AG04450 (cell line): ENCODE results near the gene RHOT1. TPM values are rescaled to one million over a fixed set of nuclear protein-coding genes. Genes with fewer than 3 reads are reported as not detected.

Experiments
- CTCF ChIA-PET: fragments of 300-600, 350-600 bp; formaldehyde crosslinking; extraction: SDS; loops from one replicate; lab custom pipeline; 2022; ENCODE audit warnings: antibody characterized with exemption, inconsistent platforms; lab: Charles Lee
- POLR2A ChIA-PET: fragments of 350-600 bp; formaldehyde crosslinking; extraction: SDS; loops from one replicate; lab custom pipeline; 2021; ENCODE audit warnings: antibody characterized with exemption, inconsistent platforms; lab: Yijun Ruan, JAX
- DNase-seq: peaks from one replicate; pipeline ENCODE4 v3.0.0-alpha.2; 2011; ENCODE audit warnings: low read depth, low spot score
- H3K27ac ChIP-seq: one replicate; pipeline ENCODE4 v1.5.1; 2012; ENCODE audit warnings: low read depth, low read length, control low read depth
- H3K27me3 ChIP-seq: one replicate; pipeline ENCODE4 v1.6.0; 2012; ENCODE audit warnings: low read length; ENCODE audit not compliant: control insufficient read depth, insufficient read depth
- H3K4me3 ChIP-seq: 2 replicates; pipeline ENCODE4 v1.5.1; 2011; ENCODE audit warnings: mild to moderate bottlenecking, low read depth, low read length, control low read depth
- H3K9me3 ChIP-seq: 2 replicates; pipeline ENCODE4 v1.5.1; 2012; ENCODE audit warnings: low read length; ENCODE audit not compliant: control insufficient read depth, insufficient read depth
- polyA plus RNA-seq: library from polyadenylated mRNA; depleted of rRNA; stranded (reverse); fragments of >200 nt; gene quantifications from 2 replicates; pipeline ENCODE4 v1.2.3, GENCODE V29; 2011
- TF ChIP-seq, protein P1 (sequence below): IDR thresholded peaks from 2 replicates; pipeline ENCODE4 v1.5.1; 2011; ENCODE audit warnings: low read depth, low read length, control low read depth, inconsistent platforms

Gene RHOT1
- polyA plus RNA-seq, 1 experiment: 59.0 TPM

DNA sequence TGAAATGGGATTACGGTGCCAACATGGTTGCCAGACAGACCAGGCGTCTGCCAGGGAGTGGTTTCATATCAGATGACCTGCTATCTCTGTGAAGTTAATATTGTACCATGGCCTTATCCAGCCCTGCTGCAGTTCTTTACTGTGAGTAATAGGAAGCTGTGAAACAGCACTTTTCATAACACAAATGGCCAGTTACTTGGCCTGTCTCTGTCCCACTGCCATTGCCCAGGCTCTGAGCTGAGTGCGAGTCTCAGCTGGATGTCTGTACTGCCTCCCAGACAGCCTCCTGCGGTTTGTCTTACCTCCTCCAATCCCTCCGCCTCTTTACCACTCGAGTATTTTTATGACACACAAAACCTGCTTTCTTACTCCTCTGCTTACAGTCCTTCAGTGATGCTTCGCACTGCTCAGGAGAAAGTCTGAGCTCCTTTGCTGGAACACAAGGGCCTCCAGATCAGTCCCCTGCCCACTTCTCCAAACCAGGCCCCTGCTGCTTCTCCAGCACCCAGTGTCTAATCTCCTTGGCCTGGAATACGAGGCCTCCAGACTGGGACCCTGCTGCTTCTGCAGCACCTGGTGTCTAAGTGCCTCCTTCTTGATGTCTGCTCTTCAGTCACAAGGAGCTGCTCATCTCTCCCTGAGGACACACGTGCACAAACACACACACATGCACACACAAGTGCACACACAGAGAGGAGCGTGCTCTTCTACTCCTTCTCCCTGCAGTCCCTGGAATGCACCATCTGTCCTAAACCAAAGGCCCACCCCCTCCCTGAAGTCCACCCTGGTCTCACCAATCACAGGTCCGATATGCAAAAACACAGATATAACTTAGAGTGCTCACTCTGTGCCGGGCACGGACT, 17.1 kb upstream of the RHOT1 start:
- H3K9me3 ChIP-seq: no peaks in the 10 kb centered on the region
- H3K27me3 ChIP-seq: no peaks in the 10 kb centered on the region
- ChIA-PET CTCF (interaction anchor here (1.0 to 1.5 kb wide), 2 partner anchors 13 to 16 kb away, joined by 3 to 5 read pairs; no protein-coding TSS in a partner anchor), POLR2A (no interaction called here)
- no peak overlapping the region for H3K27ac ChIP-seq
- no peak overlapping the region for H3K4me3 ChIP-seq
- DNase-seq: no peak
- TF ChIP-seq, protein P1, sequence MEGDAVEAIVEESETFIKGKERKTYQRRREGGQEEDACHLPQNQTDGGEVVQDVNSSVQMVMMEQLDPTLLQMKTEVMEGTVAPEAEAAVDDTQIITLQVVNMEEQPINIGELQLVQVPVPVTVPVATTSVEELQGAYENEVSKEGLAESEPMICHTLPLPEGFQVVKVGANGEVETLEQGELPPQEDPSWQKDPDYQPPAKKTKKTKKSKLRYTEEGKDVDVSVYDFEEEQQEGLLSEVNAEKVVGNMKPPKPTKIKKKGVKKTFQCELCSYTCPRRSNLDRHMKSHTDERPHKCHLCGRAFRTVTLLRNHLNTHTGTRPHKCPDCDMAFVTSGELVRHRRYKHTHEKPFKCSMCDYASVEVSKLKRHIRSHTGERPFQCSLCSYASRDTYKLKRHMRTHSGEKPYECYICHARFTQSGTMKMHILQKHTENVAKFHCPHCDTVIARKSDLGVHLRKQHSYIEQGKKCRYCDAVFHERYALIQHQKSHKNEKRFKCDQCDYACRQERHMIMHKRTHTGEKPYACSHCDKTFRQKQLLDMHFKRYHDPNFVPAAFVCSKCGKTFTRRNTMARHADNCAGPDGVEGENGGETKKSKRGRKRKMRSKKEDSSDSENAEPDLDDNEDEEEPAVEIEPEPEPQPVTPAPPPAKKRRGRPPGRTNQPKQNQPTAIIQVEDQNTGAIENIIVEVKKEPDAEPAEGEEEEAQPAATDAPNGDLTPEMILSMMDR: no peak

DNA sequence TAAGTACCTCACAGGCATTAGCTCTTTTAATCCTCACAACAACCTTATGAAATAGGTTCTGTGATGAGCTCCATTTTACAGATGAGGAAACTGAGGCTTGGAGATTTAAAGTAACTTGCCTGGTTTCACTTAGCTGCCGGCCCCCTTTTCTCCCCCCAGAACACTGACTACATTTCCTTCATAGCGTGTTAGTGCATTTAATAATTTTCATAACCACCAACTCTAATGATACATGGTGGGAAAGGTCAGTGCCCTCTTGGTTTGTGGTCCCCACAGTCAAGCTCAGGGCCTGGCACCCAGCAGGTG, 16.5 kb upstream of the RHOT1 start:
- Histone ChIP-seq H3K27ac (no peak overlapping the region), H3K27me3 (no peaks in the 10 kb centered on the region), H3K9me3 (no peaks in the 10 kb centered on the region), H3K4me3 (no peak overlapping the region)
- CTCF ChIA-PET: interaction anchor here (1.0 to 1.5 kb wide), 2 partner anchors 13 to 15 kb away, joined by 3 to 5 read pairs; no protein-coding TSS in a partner anchor
- DNase-seq: no peak
- POLR2A ChIA-PET: no interaction called here
- TF ChIP-seq, protein P1: no peak

DNA sequence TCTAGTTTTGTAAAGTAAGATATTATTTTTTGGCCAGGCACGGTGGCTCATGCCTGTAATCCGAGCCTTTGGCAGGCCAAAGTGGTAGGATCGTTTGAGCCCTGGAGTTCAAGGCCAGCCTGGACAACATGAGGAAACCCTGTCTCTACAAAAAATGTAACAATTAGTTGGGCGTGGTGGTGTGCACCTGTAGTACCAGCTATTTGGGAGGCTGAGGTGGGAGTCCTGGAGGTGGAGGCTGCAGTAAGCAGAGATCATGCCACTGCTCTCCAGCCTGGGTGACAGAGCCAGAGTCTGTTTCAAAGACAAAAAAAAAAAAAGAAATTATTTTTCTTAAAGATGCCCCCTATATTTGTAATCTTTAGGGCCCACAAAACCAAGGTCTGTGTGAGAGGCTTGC, 16.0 kb upstream of the RHOT1 start:
- ChIA-PET POLR2A (no interaction called here), CTCF (interaction anchor here (1.0 to 1.5 kb wide), 2 partner anchors 12 to 14 kb away, joined by 3 to 5 read pairs; no protein-coding TSS in a partner anchor)
- no peak overlapping the region for H3K4me3 ChIP-seq
- no peak for DNase-seq
- TF ChIP-seq, protein P1: no peak
- no peaks in the 10 kb centered on the region for H3K27me3 ChIP-seq
- no peaks in the 10 kb centered on the region for H3K9me3 ChIP-seq
- H3K27ac ChIP-seq: no peak overlapping the region

DNA sequence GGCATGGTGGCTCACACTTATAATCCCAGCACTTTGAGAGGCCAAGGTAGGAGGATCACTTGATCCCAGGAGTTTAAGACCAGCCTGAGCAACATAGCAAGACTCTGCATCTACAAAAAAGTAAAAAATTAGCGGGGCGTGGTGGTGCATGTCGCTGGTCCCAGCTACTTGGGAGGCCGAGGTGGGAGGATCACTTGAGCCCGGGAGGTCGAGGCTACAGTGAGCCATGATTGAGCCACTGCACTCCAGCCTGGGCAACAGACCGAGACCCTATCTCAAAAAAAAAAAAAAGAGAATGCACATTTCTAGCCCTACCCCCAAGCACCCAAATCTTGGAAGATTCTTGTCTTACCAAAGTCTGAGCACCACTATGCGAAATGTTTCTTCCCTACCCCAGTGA, 15.6 kb upstream of the RHOT1 start:
- TF ChIP-seq, protein P1: no peak
- Histone ChIP-seq H3K27me3 (no peaks in the 10 kb centered on the region), H3K4me3 (no peak overlapping the region; the same call in 1 of the 2 replicates), H3K9me3 (no peaks in the 10 kb centered on the region), H3K27ac (no peak overlapping the region)
- ChIA-PET CTCF (no interaction called here), POLR2A (no interaction called here)
- no peak for DNase-seq
